Kidney (tissue), 14 donors: ENCODE measurements around the gene SUCLG2. TPM values are rescaled to one million over a fixed set of nuclear protein-coding genes. Genes with fewer than 3 reads are reported as not detected.

ENCODE experiments used
- DNase-seq, 5 donors: peaks; one replicate each; pipeline ENCODE4 v3.0.0-alpha.2; 2013 to 2020
- FAIRE-seq: peaks from 2 replicates; lab custom pipeline; 2012; peaks lifted over from hg19 to GRCh38; lab: Jason Lieb, UNC
- H3K27ac ChIP-seq, 2 donors: one replicate each; pipeline ENCODE4 v1.7.0; 2013; ENCODE audit warnings: low read depth in 2 of 2, low read length in 2 of 2, inconsistent platforms in 1 of 2
- H3K27me3 ChIP-seq: one replicate; pipeline ENCODE4 v1.7.1; 2013; ENCODE audit warnings: low read length, inconsistent platforms; ENCODE audit not compliant: control insufficient read depth, insufficient read depth
- H3K36me3 ChIP-seq, 3 donors: one replicate each; pipeline versions ENCODE4 v1.7.0 to v1.7.1; 2013; ENCODE audit warnings: low read length in 3 of 3, control low read depth in 1 of 3, inconsistent platforms in 1 of 3; ENCODE audit not compliant: insufficient read depth in 3 of 3, control insufficient read depth in 2 of 3
- H3K4me1 ChIP-seq, 3 donors: one replicate each; pipeline versions ENCODE4 v1.7.0 to v1.7.1; 2013; ENCODE audit warnings: low read length in 3 of 3, inconsistent platforms in 1 of 3, low read depth in 1 of 3; ENCODE audit not compliant: control insufficient read depth in 2 of 3, insufficient read depth in 2 of 3
- H3K4me3 ChIP-seq, 3 donors: one replicate each; pipeline versions ENCODE4 v1.7.0 to v1.8.1; 2013; ENCODE audit warnings: low read length in 3 of 3, control low read depth in 1 of 3, inconsistent platforms in 1 of 3
- H3K9ac ChIP-seq, 3 donors: one replicate each; pipeline versions ENCODE4 v1.7.0 to v1.7.1; 2013; ENCODE audit warnings: low read length in 3 of 3, control low read depth in 1 of 3, inconsistent platforms in 1 of 3
- H3K9me3 ChIP-seq, 3 donors: one replicate each; pipeline versions ENCODE4 v1.7.0 to v1.7.1; 2013; ENCODE audit warnings: low read length in 3 of 3, control low read depth in 1 of 3, inconsistent platforms in 1 of 3; ENCODE audit not compliant: control insufficient read depth in 2 of 3, insufficient read depth in 1 of 3
- CTCF ChIP-seq: IDR thresholded peaks from 3 replicates; pipeline ENCODE4 v1.5.1; 2012; ENCODE audit warnings: mild to moderate bottlenecking, moderate library complexity, borderline replicate concordance; ENCODE audit not compliant: insufficient read depth; ENCODE audit errors: extremely low read depth
- intact Hi-C: fragments of 100-400 bp; cut with DNase I; formaldehyde crosslinking; loops from one replicate; pipeline ENCODE4 v1.11.1; 2022
- polyA plus RNA-seq: library from polyadenylated mRNA; stranded (reverse); fragments of 350-450 nt; fragmentation: Illumina TruSeq; extraction: RNeasy Lipid Tissue Mini Kit (QIAGEN cat#74804); gene quantifications from one replicate; pipeline ENCODE4 v1.2.3, GENCODE V29; 2014; ENCODE audit warnings: low read depth, low replicate concordance; ENCODE audit not compliant: insufficient read depth
- total RNA-seq: library from RNA; stranded (reverse); fragmentation: NEBNext Ultra II Directional; extraction: Animal tissue kit (Norgen Biotek cat#: 25700); gene quantifications from one replicate; pipeline ENCODE4 v1.2.1, GENCODE V29; 2021
- donor health status: control.
- donor health status: control.
- donor health status: control.
- donor health status: control.
- donor health status: control.
- donor health status: DM: yes; HTN: yes; CAD: no.
- donor health status: Normal renal cell carcinoma (clear cell type).

Gene SUCLG2
- total and polyA plus RNA-seq, 2 donors from 2014 or later = 62.8 to 117 TPM

- Histone ChIP-seq H3K9me3 (no peaks in the 10 kb centered on the region), H3K9ac (no peak overlapping the region), H3K27me3 (no peaks in the 10 kb centered on the region), H3K4me1 (no peaks in the 10 kb centered on the region), H3K36me3 (peaks cover 0 to 5% (median 4%) of the 10 kb centered on the region in 3 donors), H3K4me3 (no peak overlapping the region), H3K27ac (no peak overlapping the region)
- TF ChIP-seq CTCF = no peak
- intact Hi-C loops = no loop called here
- no peak for DNase-seq
- no peak for FAIRE-seq
Observed at GRCh38 chr3:67522081-67522480, 132.3 kb downstream of the SUCLG2 start.

- DNase-seq (no peak), FAIRE-seq (no peak)
- Histone ChIP-seq H3K9ac (no peak overlapping the region), H3K27me3 (no peaks in the 10 kb centered on the region), H3K9me3 (no peaks in the 10 kb centered on the region), H3K4me1 (no peaks in the 10 kb centered on the region), H3K27ac (no peak overlapping the region), H3K4me3 (no peak overlapping the region), H3K36me3 (peaks cover 0 to 3% (median 0%) of the 10 kb centered on the region in 3 donors)
- no peak for TF ChIP-seq CTCF
- intact Hi-C loops = no loop called here
Observed at GRCh38 chr3:67521053-67521646, 133.3 kb downstream of the SUCLG2 start.

- H3K4me3 ChIP-seq = no peak overlapping the region
- H3K4me1 ChIP-seq = no peaks in the 10 kb centered on the region
- no peaks in the 10 kb centered on the region for H3K9me3 ChIP-seq
- peaks cover 0 to 14% (median 0%) of the 10 kb centered on the region in 3 donors for H3K36me3 ChIP-seq
- no peak for FAIRE-seq
- H3K9ac ChIP-seq = no peak overlapping the region
- DNase-seq = no peak
- no peaks in the 10 kb centered on the region for H3K27me3 ChIP-seq
- H3K27ac ChIP-seq = no peak overlapping the region
- intact Hi-C loops = no loop called here
- no peak for TF ChIP-seq CTCF
Observed at GRCh38 chr3:67518236-67518635, 136.2 kb downstream of the SUCLG2 start.

- H3K4me3 ChIP-seq = no peak overlapping the region
- intact Hi-C loops = no loop called here
- no peak overlapping the region for H3K27ac ChIP-seq
- peaks cover 0 to 14% (median 0%) of the 10 kb centered on the region in 3 donors for H3K36me3 ChIP-seq
- no peak overlapping the region for H3K9ac ChIP-seq
- DNase-seq = peak in 1 of 5 donors; percentile 9
- no peaks in the 10 kb centered on the region for H3K27me3 ChIP-seq
- no peak for FAIRE-seq
- no peaks in the 10 kb centered on the region for H3K9me3 ChIP-seq
- H3K4me1 ChIP-seq = no peaks in the 10 kb centered on the region
- TF ChIP-seq CTCF = no peak
Observed at GRCh38 chr3:67517781-67518180, 136.6 kb downstream of the SUCLG2 start.
